DND-41 (cell line): Measurements from ENCODE around the gene JAK2.

Experiments
- CTCF ChIP-seq: IDR thresholded peaks from 2 replicates; pipeline ENCODE4 v1.5.1; 2012; ENCODE audit warnings: borderline replicate concordance, low read length, moderate library complexity, mild to moderate bottlenecking; ENCODE audit not compliant: poor library complexity, severe bottlenecking; ENCODE audit errors: extremely low read depth
- EZH2 ChIP-seq: IDR thresholded peaks from 3 replicates; pipeline ENCODE4 v1.6.1; 2012; ENCODE audit warnings: borderline replicate concordance, low read depth, mild to moderate bottlenecking, moderate library complexity, low read length, inconsistent platforms; ENCODE audit not compliant: severe bottlenecking

GRCh38 chr9:5112646-5113045, 127.6 kb downstream of the JAK2 start:
- TF ChIP-seq CTCF = no peak
- TF ChIP-seq EZH2 = no peak
